ENCODE results near the gene HINT3. TPM values are rescaled to one million over a fixed set of nuclear protein-coding genes. Genes with fewer than 3 reads are reported as not detected.

The HINT3 gene
- total and polyA plus RNA-seq, 2 of the 13 experiments (the other 11 are each of a cell fraction or from before 2014, with no cell fraction given) = 3.1 to 22.8 TPM

DNA sequence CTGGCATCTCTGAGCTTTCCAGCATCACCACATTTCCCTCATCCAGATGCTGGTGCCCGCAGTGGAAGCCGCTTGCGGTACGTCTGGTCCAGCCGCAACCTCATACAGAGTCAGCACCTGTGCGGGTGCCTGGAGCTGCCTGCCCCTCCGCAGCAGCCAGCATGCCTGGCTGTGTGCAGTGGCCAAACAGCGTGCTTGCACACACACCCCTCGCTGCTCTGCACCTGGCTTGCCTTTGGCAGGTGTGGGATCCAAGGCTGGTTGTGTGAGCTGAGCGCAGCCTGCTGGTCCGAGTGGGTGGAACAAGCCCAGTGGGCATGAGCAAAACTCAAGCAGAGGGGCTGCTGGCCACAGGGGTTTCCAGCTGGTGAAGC lies 3.1 kb upstream of the HINT3 start (continued):
- TF ChIP-seq, protein P1, sequence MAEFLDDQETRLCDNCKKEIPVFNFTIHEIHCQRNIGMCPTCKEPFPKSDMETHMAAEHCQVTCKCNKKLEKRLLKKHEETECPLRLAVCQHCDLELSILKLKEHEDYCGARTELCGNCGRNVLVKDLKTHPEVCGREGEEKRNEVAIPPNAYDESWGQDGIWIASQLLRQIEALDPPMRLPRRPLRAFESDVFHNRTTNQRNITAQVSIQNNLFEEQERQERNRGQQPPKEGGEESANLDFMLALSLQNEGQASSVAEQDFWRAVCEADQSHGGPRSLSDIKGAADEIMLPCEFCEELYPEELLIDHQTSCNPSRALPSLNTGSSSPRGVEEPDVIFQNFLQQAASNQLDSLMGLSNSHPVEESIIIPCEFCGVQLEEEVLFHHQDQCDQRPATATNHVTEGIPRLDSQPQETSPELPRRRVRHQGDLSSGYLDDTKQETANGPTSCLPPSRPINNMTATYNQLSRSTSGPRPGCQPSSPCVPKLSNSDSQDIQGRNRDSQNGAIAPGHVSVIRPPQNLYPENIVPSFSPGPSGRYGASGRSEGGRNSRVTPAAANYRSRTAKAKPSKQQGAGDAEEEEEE (CRISPR knock-in tag; IDR thresholded peaks at IDR 0.05; ENCODE audit: borderline replicate concordance) = no peak
- TF ChIP-seq ZNF333 (CRISPR knock-in tag; IDR thresholded peaks at IDR 0.05; ENCODE audit: borderline replicate concordance) = no peak
- TF ChIP-seq, protein P2, sequence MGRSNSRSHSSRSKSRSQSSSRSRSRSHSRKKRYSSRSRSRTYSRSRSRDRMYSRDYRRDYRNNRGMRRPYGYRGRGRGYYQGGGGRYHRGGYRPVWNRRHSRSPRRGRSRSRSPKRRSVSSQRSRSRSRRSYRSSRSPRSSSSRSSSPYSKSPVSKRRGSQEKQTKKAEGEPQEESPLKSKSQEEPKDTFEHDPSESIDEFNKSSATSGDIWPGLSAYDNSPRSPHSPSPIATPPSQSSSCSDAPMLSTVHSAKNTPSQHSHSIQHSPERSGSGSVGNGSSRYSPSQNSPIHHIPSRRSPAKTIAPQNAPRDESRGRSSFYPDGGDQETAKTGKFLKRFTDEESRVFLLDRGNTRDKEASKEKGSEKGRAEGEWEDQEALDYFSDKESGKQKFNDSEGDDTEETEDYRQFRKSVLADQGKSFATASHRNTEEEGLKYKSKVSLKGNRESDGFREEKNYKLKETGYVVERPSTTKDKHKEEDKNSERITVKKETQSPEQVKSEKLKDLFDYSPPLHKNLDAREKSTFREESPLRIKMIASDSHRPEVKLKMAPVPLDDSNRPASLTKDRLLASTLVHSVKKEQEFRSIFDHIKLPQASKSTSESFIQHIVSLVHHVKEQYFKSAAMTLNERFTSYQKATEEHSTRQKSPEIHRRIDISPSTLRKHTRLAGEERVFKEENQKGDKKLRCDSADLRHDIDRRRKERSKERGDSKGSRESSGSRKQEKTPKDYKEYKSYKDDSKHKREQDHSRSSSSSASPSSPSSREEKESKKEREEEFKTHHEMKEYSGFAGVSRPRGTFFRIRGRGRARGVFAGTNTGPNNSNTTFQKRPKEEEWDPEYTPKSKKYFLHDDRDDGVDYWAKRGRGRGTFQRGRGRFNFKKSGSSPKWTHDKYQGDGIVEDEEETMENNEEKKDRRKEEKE (IDR thresholded peaks at IDR 0.05) = no peak
- no peak for TF ChIP-seq NFRKB (IDR thresholded peaks at IDR 0.05)
- TF ChIP-seq ZNF776 (CRISPR knock-in tag; IDR thresholded peaks at IDR 0.05) = peak; percentile 48; the same call in 1 of the 2 replicates
- no peak for TF ChIP-seq ZNF460 (CRISPR knock-in tag; IDR thresholded peaks at IDR 0.05; ENCODE audit: borderline replicate concordance)
- TF ChIP-seq NCOA1 (CRISPR knock-in tag; IDR thresholded peaks at IDR 0.05) = peak; percentile 90
- TF ChIP-seq ZNF484 (CRISPR knock-in tag; IDR thresholded peaks at IDR 0.05; ENCODE audit: borderline replicate concordance, low read depth) = no peak
- no peak for TF ChIP-seq SOX13 (IDR thresholded peaks at IDR 0.05)
- no peak for TF ChIP-seq SOX13 (CRISPR knock-in tag; conservative IDR thresholded peaks at IDR 0.05 in 1 of 2, IDR thresholded peaks at IDR 0.05 in 1 of 2)
- TF ChIP-seq HHEX (CRISPR knock-in tag; IDR thresholded peaks at IDR 0.05) = no peak
- peak; percentile 36; the same call in 1 of the 2 replicates for TF ChIP-seq YEATS4 (CRISPR knock-in tag; IDR thresholded peaks at IDR 0.05; ENCODE audit: borderline replicate concordance)
- TF ChIP-seq NPAS2 (CRISPR knock-in tag; IDR thresholded peaks at IDR 0.05; ENCODE audit: borderline replicate concordance) = no peak
- TF ChIP-seq TARDBP (CRISPR knock-in tag; IDR thresholded peaks at IDR 0.05) = peak; percentile 21; the same call in 1 of the 2 replicates
- TF ChIP-seq ZNF274 (CRISPR knock-in tag; IDR thresholded peaks at IDR 0.05) = peak; percentile 46; the same call in 1 of the 2 replicates
- TF ChIP-seq GATAD2A (CRISPR knock-in tag; IDR thresholded peaks at IDR 0.05) = no peak
- no peak for TF ChIP-seq AKAP8 (CRISPR knock-in tag; IDR thresholded peaks at IDR 0.05)
- TF ChIP-seq, protein P3, sequence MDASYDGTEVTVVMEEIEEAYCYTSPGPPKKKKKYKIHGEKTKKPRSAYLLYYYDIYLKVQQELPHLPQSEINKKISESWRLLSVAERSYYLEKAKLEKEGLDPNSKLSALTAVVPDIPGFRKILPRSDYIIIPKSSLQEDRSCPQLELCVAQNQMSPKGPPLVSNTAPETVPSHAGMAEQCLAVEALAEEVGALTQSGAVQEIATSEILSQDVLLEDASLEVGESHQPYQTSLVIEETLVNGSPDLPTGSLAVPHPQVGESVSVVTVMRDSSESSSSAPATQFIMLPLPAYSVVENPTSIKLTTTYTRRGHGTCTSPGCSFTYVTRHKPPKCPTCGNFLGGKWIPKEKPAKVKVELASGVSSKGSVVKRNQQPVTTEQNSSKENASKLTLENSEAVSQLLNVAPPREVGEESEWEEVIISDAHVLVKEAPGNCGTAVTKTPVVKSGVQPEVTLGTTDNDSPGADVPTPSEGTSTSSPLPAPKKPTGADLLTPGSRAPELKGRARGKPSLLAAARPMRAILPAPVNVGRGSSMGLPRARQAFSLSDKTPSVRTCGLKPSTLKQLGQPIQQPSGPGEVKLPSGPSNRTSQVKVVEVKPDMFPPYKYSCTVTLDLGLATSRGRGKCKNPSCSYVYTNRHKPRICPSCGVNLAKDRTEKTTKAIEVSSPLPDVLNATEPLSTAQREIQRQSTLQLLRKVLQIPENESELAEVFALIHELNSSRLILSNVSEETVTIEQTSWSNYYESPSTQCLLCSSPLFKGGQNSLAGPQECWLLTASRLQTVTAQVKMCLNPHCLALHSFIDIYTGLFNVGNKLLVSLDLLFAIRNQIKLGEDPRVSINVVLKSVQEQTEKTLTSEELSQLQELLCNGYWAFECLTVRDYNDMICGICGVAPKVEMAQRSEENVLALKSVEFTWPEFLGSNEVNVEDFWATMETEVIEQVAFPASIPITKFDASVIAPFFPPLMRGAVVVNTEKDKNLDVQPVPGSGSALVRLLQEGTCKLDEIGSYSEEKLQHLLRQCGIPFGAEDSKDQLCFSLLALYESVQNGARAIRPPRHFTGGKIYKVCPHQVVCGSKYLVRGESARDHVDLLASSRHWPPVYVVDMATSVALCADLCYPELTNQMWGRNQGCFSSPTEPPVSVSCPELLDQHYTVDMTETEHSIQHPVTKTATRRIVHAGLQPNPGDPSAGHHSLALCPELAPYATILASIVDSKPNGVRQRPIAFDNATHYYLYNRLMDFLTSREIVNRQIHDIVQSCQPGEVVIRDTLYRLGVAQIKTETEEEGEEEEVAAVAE (CRISPR knock-in tag; IDR thresholded peaks at IDR 0.05; ENCODE audit: borderline replicate concordance) = no peak
- TF ChIP-seq, protein P4, sequence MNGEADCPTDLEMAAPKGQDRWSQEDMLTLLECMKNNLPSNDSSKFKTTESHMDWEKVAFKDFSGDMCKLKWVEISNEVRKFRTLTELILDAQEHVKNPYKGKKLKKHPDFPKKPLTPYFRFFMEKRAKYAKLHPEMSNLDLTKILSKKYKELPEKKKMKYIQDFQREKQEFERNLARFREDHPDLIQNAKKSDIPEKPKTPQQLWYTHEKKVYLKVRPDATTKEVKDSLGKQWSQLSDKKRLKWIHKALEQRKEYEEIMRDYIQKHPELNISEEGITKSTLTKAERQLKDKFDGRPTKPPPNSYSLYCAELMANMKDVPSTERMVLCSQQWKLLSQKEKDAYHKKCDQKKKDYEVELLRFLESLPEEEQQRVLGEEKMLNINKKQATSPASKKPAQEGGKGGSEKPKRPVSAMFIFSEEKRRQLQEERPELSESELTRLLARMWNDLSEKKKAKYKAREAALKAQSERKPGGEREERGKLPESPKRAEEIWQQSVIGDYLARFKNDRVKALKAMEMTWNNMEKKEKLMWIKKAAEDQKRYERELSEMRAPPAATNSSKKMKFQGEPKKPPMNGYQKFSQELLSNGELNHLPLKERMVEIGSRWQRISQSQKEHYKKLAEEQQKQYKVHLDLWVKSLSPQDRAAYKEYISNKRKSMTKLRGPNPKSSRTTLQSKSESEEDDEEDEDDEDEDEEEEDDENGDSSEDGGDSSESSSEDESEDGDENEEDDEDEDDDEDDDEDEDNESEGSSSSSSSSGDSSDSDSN (CRISPR knock-in tag; IDR thresholded peaks at IDR 0.05) = no peak
